ENCODE data around the gene ZNF888.

- TF ChIP-seq EP300 (IDR thresholded peaks at IDR 0.05) (no peak), POLR2AphosphoS5 (IDR thresholded peaks at IDR 0.05) (no peak), POLR2A (IDR thresholded peaks at IDR 0.05; ENCODE audit: low read depth) (no peak), CTCF (IDR thresholded peaks at IDR 0.05) (no peak)
These were observed 51.8 kb downstream of the ZNF888 start for GRCh38 chr19:52871466-52871865.

Data from esophagus muscularis mucosa (tissue), 4 donors.